SK-N-SH (cell line): ENCODE results near the gene DNAJB6. TPM values are rescaled to one million over a fixed set of nuclear protein-coding genes. Genes with fewer than 3 reads are reported as not detected.

Experiments
- CTCF ChIA-PET: fragments of 300-600, 350-600 bp; formaldehyde crosslinking; extraction: SDS; loops from one replicate; lab custom pipeline; 2021; lab: Yijun Ruan, JAX
- POLR2A ChIA-PET: fragments of 350-600 bp; sonication (Branson Sonifier 250); formaldehyde crosslinking; extraction: SDS; loops from one replicate; lab custom pipeline; 2020; ENCODE audit warnings: antibody characterized with exemption, inconsistent platforms; lab: Yijun Ruan, JAX
- DNase-seq: peaks from one replicate; pipeline ENCODE4 v3.0.0; 2012
- H2AFZ ChIP-seq: fragments of 200-600 bp; sonication (generic); 2 replicates; pipeline ENCODE4 v1.8.1; 2016; ENCODE audit warnings: antibody characterized with exemption, mild to moderate bottlenecking, low read depth
- H3F3A ChIP-seq: fragments of 200-600 bp; sonication (generic); replicated peaks from 2 replicates; pipeline ENCODE3; 2016; ENCODE audit warnings: antibody characterized with exemption, mild to moderate bottlenecking; ENCODE audit not compliant: insufficient read depth
- H3K27ac ChIP-seq, 2 experiments: fragments of 200-500 bp in 1 of 2; fragments of 200-600 bp in 1 of 2; sonication (Bioruptor generic) in 1 of 2; sonication (generic), shearing (Covaris generic) in 1 of 2; 2 replicates each; pipeline versions ENCODE4 v1.5.1 to v1.6.1; 2014 to 2016; ENCODE audit warnings: low read depth in 2 of 2, inconsistent platforms in 1 of 2, low read length in 1 of 2, mild to moderate bottlenecking in 1 of 2, mixed read lengths in 1 of 2
- H3K27me3 ChIP-seq: fragments of 200-600 bp; sonication (generic), shearing (Covaris generic); 2 replicates; pipeline ENCODE4 v1.6.1; 2016; ENCODE audit warnings: mixed run types; ENCODE audit not compliant: insufficient read depth
- H3K36me3 ChIP-seq, 2 experiments: fragments of 200-500 bp in 1 of 2; fragments of 200-600 bp in 1 of 2; sonication (Bioruptor generic) in 1 of 2; sonication (generic) in 1 of 2; replicated peaks in 1 of 2; 2 replicates each; pipeline versions ENCODE3 to v1.5.1; 2014 to 2016; ENCODE audit warnings: low read length in 1 of 2, mild to moderate bottlenecking in 1 of 2; ENCODE audit not compliant: insufficient read depth in 2 of 2, control insufficient read depth in 1 of 2
- H3K4me1 ChIP-seq, 2 experiments: fragments of 200-500 bp in 1 of 2; fragments of 200-600 bp in 1 of 2; sonication (Bioruptor generic) in 1 of 2; sonication (generic), shearing (Covaris generic) in 1 of 2; 2 replicates each; pipeline versions ENCODE4 v1.5.1 to v1.6.1; 2014 to 2016; ENCODE audit warnings: low read depth in 1 of 2, low read length in 1 of 2, mixed run types in 1 of 2; ENCODE audit not compliant: insufficient read depth in 2 of 2, control insufficient read depth in 1 of 2
- H3K4me2 ChIP-seq: fragments of 200-600 bp; sonication (generic), shearing (Covaris generic); 2 replicates; pipeline ENCODE4 v1.6.1; 2017; ENCODE audit warnings: mixed run types
- H3K4me3 ChIP-seq, 2 experiments: fragments of 200-500 bp in 1 of 2; fragments of 200-600 bp in 1 of 2; sonication (Bioruptor generic) in 1 of 2; sonication (generic), shearing (Covaris generic) in 1 of 2; 2 replicates each; pipeline versions ENCODE4 v1.5.1 to v1.8.1; 2014 to 2016; ENCODE audit warnings: low read depth in 2 of 2, inconsistent platforms in 1 of 2, low read length in 1 of 2, mild to moderate bottlenecking in 1 of 2, mixed read lengths in 1 of 2, moderate library complexity in 1 of 2
- H3K79me2 ChIP-seq: fragments of 200-600 bp; sonication (generic); 2 replicates; pipeline ENCODE4 v1.8.1; 2017; ENCODE audit warnings: mild to moderate bottlenecking; ENCODE audit not compliant: insufficient read depth
- H3K9ac ChIP-seq: fragments of 200-600 bp; sonication (generic); 2 replicates; pipeline ENCODE4 v1.6.1; 2017; ENCODE audit warnings: mixed run types
- H3K9me2 ChIP-seq: fragments of 200-600 bp; sonication (generic); 2 replicates; pipeline ENCODE4 v1.6.1; 2017; ENCODE audit warnings: mixed run types
- H3K9me3 ChIP-seq: fragments of 200-600 bp; sonication (generic); 2 replicates; pipeline ENCODE4 v1.6.1; 2017; ENCODE audit warnings: mixed run types, mild to moderate bottlenecking, moderate library complexity
- H4K20me1 ChIP-seq: fragments of 200-600 bp; sonication (generic); 2 replicates; pipeline ENCODE4 v1.6.1; 2017; ENCODE audit warnings: mild to moderate bottlenecking, mixed run types; ENCODE audit not compliant: insufficient read depth
- CHD2 ChIP-seq: fragments of 150-350 bp; IDR thresholded peaks from 2 replicates; pipeline ENCODE4 v1.6.1; 2018; ENCODE audit warnings: low read length; ENCODE audit not compliant: partially characterized antibody
- FOSL2 ChIP-seq: IDR thresholded peaks from 2 replicates; pipeline ENCODE4 v1.4.0; 2012; ENCODE audit warnings: low read depth, mild to moderate bottlenecking, moderate library complexity, borderline replicate concordance
- FOXJ3 ChIP-seq: sonication (generic); formaldehyde crosslinking; IDR thresholded peaks from 2 replicates; pipeline ENCODE4 v1.5.1; 2020; ENCODE audit warnings: mild to moderate bottlenecking, missing genetic modification reagents
- GABPA ChIP-seq: IDR thresholded peaks from 2 replicates; pipeline ENCODE4 v1.4.0; 2012; ENCODE audit warnings: low read depth, mild to moderate bottlenecking
- GATA2 ChIP-seq: sonication (generic); formaldehyde crosslinking; IDR thresholded peaks from 2 replicates; pipeline ENCODE4 v1.5.0; 2020; ENCODE audit warnings: mild to moderate bottlenecking, missing genetic modification reagents
- JUND ChIP-seq: IDR thresholded peaks from 2 replicates; pipeline ENCODE4 v1.4.0; 2012
- PBX3 ChIP-seq: IDR thresholded peaks from 2 replicates; pipeline ENCODE4; 2012
- POLR2AphosphoS5 ChIP-seq: IDR thresholded peaks from 2 replicates; pipeline ENCODE4 v1.6.1; 2012; ENCODE audit warnings: low read depth, low read length
- RAD21 ChIP-seq: IDR thresholded peaks from 2 replicates; pipeline ENCODE4 v1.6.1; 2012; ENCODE audit warnings: mild to moderate bottlenecking, low read length
- RCOR1 ChIP-seq: fragments of 150-350 bp; IDR thresholded peaks from 2 replicates; pipeline ENCODE4 v1.6.1; 2017; ENCODE audit warnings: antibody characterized with exemption, low read length
- REST ChIP-seq: IDR thresholded peaks from 2 replicates; pipeline ENCODE4 v1.6.1; 2012; ENCODE audit warnings: mild to moderate bottlenecking, low read depth, low read length, moderate library complexity
- RXRA ChIP-seq: IDR thresholded peaks from 2 replicates; pipeline ENCODE4 v1.4.0; 2012; ENCODE audit warnings: low read depth, mild to moderate bottlenecking, borderline replicate concordance
- SIN3A ChIP-seq: IDR thresholded peaks from 2 replicates; pipeline ENCODE4 v1.6.1; 2012; ENCODE audit warnings: low read depth, mild to moderate bottlenecking, low read length, moderate library complexity, borderline replicate concordance
- SMC3 ChIP-seq: IDR thresholded peaks from 2 replicates; pipeline ENCODE4 v1.6.1; 2012; ENCODE audit warnings: low read depth, low read length, improper control_type of control experiment
- TAF1 ChIP-seq: IDR thresholded peaks from 2 replicates; pipeline ENCODE4 v1.6.1; 2012; ENCODE audit warnings: low read depth, mild to moderate bottlenecking, low read length, moderate library complexity, borderline replicate concordance
- TEAD4 ChIP-seq: IDR thresholded peaks from 2 replicates; pipeline ENCODE4 v1.4.0; 2012; ENCODE audit warnings: mild to moderate bottlenecking, borderline replicate concordance; ENCODE audit not compliant: insufficient read depth
- ZBTB33 ChIP-seq: IDR thresholded peaks from 2 replicates; pipeline ENCODE4 v1.4.0; 2012; ENCODE audit warnings: low read depth, borderline replicate concordance
- WGBS: methylation state at CpG from one replicate; pipeline ENCODE4 v1.1.6; 2017; ENCODE audit warnings: low lambda C conversion rate; 5-methylcytosine and 5-hydroxymethylcytosine counted together
- polyA plus RNA-seq, 3 experiments: library from polyadenylated mRNA; depleted of rRNA; stranded (reverse); fragments of >200 nt; gene quantifications; 2 replicates each; pipeline ENCODE4 v1.2.3, GENCODE V29; 2012
- TF ChIP-seq, protein P1 (sequence below): fragments of 150-350 bp; IDR thresholded peaks from 2 replicates; pipeline ENCODE4 v1.6.1; 2016; ENCODE audit warnings: mild to moderate bottlenecking, low read depth, low read length
- TF ChIP-seq, protein P2 (sequence below): fragments of 200-600 bp; sonication (generic); IDR thresholded peaks from 2 replicates; pipeline ENCODE4 v1.6.1; 2017; ENCODE audit warnings: antibody characterized with exemption, mild to moderate bottlenecking, moderate library complexity
- TF ChIP-seq, protein P3 (sequence below): IDR thresholded peaks from 2 replicates; pipeline ENCODE4 v1.4.0; 2012; ENCODE audit warnings: low read depth

The DNAJB6 gene
- polyA plus RNA-seq (2012; rRNA removed), result 176 and 185 TPM in 2 replicates
- 211 and 219 TPM in 2 replicates for polyA plus RNA-seq (2012; cell fraction: cytosol; rRNA removed)
- polyA plus RNA-seq (2012; cell fraction: nucleus; rRNA removed), result 138 and 185 TPM in 2 replicates

- Histone ChIP-seq H3K27me3 (no peaks in the 10 kb centered on the region), H3F3A (peaks cover 21% of the 10 kb centered on the region), H3K9ac (peak within 1 kb of the TSS; percentile 86), H3K9me2 (no peaks in the 10 kb centered on the region), H3K4me3 (peak within 1 kb of the TSS; percentile 62 to 81), H3K4me1 (peaks cover 20% of the 10 kb centered on the region in 2 experiments), H4K20me1 (peaks cover 44% of the 10 kb centered on the region), H3K79me2 (peaks cover 47% of the 10 kb centered on the region), H3K9me3 (no peaks in the 10 kb centered on the region), H3K36me3 (peaks cover 0 to 8% of the 10 kb centered on the region in 2 experiments), H3K27ac (peak within 1 kb of the TSS; percentile 76 to 89), H3K4me2 (peak within 1 kb of the TSS; percentile 89), H2AFZ (peak within 1 kb of the TSS; percentile 92)
- ChIA-PET POLR2A (interaction anchor here (1.3 kb wide), 1 partner anchor 32 kb away, joined by 4 read pairs; no protein-coding TSS in a partner anchor), CTCF (interaction anchor here (0.9 to 1.8 kb wide), 6 partner anchors 9 to 63 kb away, joined by 3 to 12 read pairs (median 4); no protein-coding TSS in a partner anchor)
- 18% methylated on average over 76 of the region's 114 CpGs for WGBS
- peak; percentile 100 for DNase-seq
- TF ChIP-seq, protein P1, sequence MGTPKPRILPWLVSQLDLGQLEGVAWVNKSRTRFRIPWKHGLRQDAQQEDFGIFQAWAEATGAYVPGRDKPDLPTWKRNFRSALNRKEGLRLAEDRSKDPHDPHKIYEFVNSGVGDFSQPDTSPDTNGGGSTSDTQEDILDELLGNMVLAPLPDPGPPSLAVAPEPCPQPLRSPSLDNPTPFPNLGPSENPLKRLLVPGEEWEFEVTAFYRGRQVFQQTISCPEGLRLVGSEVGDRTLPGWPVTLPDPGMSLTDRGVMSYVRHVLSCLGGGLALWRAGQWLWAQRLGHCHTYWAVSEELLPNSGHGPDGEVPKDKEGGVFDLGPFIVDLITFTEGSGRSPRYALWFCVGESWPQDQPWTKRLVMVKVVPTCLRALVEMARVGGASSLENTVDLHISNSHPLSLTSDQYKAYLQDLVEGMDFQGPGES, result no peak
- TF ChIP-seq GATA2 (CRISPR knock-in tag) (no peak), RCOR1 (no peak), PBX3 (no peak), POLR2AphosphoS5 (peak; percentile 86), SMC3 (no peak), FOXJ3 (CRISPR knock-in tag) (peak; percentile 65; the same call in 1 of the 2 replicates), JUND (no peak), FOSL2 (no peak), TEAD4 (no peak), RXRA (no peak), ZBTB33 (0 out of 2 replicates have a peak, but pooled peaks have one; percentile 52), REST (0 out of 2 replicates have a peak, but pooled peaks have one; percentile 6), GABPA (peak; percentile 94), SIN3A (no peak), CHD2 (peak; percentile 65), TAF1 (peak; percentile 81; the same call in 1 of the 2 replicates), RAD21 (no peak)
- TF ChIP-seq, protein P2, sequence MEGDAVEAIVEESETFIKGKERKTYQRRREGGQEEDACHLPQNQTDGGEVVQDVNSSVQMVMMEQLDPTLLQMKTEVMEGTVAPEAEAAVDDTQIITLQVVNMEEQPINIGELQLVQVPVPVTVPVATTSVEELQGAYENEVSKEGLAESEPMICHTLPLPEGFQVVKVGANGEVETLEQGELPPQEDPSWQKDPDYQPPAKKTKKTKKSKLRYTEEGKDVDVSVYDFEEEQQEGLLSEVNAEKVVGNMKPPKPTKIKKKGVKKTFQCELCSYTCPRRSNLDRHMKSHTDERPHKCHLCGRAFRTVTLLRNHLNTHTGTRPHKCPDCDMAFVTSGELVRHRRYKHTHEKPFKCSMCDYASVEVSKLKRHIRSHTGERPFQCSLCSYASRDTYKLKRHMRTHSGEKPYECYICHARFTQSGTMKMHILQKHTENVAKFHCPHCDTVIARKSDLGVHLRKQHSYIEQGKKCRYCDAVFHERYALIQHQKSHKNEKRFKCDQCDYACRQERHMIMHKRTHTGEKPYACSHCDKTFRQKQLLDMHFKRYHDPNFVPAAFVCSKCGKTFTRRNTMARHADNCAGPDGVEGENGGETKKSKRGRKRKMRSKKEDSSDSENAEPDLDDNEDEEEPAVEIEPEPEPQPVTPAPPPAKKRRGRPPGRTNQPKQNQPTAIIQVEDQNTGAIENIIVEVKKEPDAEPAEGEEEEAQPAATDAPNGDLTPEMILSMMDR, result no peak
- TF ChIP-seq, protein P3, sequence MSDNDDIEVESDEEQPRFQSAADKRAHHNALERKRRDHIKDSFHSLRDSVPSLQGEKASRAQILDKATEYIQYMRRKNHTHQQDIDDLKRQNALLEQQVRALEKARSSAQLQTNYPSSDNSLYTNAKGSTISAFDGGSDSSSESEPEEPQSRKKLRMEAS, result no peak; the same call in none of the 2 replicates
These were observed at the start of gene DNAJB6 for GRCh38 chr7:157336383-157337315. Gene DNAJB6, plus strand, starts transcription at chr7:157337004. Its CDS starts 21,569 bp downstream, at chr7:157358573.
